Measurements from ENCODE around the gene GOLGA6L10.
"Not testable (repeated sequence)": the region's sequence is repeated elsewhere in the genome, so short reads cannot be mapped to it uniquely, and the experiment has no call there.

Gene GOLGA6L10

DNA sequence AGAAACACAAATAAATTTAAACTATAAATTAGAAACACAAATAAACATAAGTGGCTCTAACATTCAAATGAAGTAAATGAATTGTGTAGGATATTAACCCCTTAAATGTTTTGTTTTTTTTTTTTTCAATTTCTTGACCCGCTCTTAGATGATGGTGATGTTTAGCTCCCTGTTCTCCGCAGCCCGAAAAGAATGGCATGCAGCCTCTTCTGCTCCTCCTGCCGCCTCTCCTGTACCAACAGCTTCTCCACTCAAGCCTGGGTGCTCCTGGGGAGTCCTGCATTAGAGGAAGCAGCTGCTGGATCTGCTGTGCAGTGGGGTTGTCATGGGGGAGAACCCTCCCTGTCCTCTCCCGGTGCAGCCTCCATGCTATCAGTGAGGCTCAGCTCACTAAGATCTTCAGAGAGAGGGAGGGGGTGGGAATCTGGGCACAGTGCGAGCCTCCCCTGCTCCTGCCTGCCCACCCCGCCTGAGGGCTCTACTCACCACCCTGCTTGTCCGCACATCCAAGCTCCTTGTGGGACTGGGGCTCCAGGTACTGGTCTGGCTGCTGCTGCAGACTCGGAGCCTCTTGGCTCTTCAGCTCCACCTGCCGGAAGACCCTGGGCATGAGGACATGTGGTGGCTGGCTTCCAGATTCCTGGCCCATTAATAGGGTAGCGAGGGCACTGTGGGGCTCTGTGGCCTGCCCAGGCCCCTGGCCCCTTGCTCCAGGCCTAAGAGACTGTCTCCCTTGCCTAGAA is 6.5 kb downstream of the GOLGA6L10 start:
- not testable (repeated sequence) for DNase-seq (ENCODE audit: low spot score)

DNA sequence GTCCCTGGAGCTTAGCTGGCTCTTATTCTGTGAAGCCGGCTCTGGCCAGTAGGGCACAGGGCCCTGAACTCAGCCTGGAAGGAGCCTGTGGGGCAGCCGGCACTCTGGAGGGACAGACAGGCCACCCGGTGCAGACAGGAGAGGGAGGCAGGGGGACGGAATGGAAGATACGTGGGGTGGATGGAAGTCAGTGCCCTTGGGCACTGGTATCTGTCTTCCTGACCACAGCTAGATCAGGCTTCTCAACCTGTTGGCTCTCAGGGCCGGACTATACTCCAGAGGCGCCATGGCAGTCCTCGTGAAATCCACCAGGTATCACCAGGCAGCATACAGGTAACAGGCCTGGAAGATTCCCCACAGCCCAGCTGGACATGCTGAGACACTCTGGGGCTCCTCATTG is 10.7 kb downstream of the GOLGA6L10 start:
- DNase-seq (ENCODE audit: low spot score): not testable (repeated sequence)

DNA sequence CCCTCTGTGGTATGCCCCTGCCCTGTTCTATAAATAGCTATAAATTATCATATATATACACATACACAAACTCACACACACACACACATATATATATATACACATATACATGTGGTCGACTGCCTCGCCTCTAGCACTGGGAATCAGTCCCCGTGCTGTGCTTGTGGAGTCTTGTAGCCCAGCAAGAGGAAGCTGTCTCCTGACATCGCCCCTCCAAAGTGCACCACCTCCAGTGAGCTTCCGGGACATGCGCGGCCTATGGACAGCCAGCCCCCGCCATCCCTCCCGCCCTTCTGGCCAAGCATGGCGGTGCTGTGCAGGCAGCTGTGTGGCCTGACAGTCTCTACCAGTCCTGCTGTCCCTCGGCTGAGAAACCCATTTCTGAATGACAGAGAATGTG is 11.2 kb downstream of the GOLGA6L10 start:
- DNase-seq (ENCODE audit: low spot score): not testable (repeated sequence)

DNA sequence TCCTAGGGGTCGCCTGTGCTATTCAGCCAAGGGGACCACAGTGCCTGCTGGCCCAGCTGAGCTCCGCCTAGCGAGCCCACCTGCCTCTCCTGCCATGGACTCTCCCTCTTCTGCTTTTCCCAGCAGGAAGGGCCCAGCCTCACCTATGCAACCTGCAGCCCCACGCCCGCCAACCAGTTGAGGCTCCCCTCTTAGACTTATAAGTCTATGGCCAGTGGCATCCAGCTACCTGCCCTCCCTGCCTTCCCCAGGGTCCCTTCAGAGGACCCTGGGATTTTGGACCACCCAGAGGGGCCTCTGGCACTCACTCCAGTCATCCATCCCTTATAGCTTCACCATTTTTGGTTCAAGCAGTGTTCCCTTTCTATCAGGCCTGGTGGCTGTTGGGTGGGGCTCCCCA is 12.2 kb downstream of the GOLGA6L10 start:
- DNase-seq (ENCODE audit: low spot score): not testable (repeated sequence)

DNA sequence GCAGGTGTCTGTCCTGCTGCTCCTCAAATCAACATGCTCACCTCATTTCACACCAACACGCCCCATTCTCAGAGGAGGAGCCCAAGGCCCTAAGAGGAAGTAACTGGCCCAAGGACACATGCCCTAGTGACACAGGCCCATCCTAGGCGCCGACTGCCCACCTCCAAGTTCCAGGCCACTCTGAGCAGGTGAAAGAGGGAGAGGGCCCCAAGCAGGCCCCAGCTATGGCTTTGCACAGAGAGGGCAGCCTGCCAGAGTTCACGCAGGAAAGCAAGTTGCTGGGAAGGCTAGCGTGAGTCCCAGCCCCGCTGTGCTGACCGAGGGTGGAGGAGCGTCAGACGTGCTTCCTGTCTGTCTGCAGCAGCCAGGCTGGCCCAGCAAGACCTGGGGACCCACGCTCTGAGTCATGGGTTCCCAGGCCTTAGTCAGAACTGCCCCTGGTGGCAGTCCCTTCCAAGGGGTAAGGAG is 13.1 kb downstream of the GOLGA6L10 start:
- DNase-seq (ENCODE audit: low spot score): not testable (repeated sequence)

DNA sequence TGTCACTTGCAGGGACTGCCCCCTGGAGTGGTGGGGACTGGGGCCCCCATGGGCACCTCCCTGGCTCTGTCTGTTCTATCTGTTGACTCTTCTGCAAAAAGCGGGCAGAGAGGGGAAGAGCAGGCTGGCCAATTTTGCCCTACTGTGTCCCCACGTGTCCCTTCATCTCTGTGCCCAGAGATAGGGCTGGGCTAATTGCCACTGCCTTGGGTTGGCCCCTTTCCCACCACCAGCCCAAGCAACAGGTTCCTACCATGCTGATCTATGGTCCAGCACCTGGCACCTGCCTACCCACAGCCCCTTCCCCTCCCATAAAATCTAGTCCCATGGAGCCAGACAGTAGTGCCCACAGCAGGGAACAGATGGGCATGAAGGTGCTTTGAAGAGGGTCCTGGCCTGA is 14.3 kb downstream of the GOLGA6L10 start:
- DNase-seq (ENCODE audit: low spot score): not testable (repeated sequence)

DNA sequence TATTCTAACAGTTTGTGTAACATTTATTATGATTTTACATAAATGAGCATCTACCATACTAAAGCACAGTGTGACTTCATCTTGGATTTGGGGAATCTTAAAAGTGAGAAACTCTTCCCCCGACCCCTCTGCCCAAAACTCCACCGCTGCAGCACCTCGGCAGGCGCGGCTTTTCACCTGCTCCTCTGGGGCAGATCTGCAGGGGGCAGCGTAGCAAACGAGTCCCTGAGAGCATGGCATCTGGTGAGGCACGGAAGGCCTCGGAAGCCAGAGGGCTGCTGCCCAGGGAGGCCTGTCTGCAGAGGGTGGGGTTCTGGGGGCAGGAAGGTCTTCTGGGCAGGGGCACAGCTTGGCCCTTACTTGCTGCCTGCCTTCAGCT is 14.7 kb downstream of the GOLGA6L10 start:
- DNase-seq (ENCODE audit: low spot score): not testable (repeated sequence)

DNA sequence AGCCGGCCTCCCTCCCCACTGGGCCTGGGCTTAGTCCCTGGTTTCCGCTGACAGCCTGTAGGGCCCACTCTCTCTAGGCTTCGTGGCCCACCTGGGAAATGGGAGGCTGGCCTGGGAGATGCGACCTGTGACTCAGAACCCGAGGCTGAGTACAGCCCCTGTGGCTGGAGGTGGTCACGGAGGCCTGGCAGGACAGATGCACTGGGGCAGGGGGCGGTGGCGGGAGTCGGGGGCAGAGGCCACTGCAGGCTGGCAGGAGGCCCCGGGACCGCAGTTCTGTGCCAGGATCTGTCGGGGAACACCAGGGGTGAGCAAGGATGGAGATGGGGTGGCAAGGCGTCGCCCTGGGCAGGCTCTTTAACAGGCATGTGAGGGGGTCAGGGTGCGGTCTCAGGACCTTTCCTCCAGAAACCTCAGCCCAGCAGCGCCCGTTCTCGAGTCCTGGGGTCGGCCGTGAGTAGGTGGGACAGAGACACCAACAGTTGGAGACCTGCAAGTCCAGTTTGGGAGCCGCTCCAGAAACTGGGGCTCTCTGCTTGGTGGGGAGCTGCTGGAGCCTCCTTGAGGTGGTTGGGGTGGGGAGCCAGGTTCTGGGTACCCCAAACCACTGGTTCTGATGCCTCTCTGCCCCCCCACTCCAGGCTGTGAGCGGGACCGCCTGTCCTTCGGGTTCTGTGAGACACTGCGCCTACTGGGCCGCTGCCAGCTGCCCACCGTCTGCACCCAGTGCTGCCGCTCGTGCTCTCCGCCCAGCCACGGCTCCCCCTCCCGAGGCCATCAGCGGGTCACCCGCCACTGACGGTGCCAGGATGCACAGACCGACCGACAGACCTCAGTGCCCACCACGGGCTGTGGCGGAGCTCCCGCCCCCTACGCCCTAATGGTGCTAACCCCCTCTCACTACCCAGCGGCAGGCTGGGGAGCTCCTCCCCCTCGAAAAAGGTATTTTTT is 15.4 kb downstream of the GOLGA6L10 start:
- not testable (repeated sequence) for DNase-seq (ENCODE audit: low spot score)

DNA sequence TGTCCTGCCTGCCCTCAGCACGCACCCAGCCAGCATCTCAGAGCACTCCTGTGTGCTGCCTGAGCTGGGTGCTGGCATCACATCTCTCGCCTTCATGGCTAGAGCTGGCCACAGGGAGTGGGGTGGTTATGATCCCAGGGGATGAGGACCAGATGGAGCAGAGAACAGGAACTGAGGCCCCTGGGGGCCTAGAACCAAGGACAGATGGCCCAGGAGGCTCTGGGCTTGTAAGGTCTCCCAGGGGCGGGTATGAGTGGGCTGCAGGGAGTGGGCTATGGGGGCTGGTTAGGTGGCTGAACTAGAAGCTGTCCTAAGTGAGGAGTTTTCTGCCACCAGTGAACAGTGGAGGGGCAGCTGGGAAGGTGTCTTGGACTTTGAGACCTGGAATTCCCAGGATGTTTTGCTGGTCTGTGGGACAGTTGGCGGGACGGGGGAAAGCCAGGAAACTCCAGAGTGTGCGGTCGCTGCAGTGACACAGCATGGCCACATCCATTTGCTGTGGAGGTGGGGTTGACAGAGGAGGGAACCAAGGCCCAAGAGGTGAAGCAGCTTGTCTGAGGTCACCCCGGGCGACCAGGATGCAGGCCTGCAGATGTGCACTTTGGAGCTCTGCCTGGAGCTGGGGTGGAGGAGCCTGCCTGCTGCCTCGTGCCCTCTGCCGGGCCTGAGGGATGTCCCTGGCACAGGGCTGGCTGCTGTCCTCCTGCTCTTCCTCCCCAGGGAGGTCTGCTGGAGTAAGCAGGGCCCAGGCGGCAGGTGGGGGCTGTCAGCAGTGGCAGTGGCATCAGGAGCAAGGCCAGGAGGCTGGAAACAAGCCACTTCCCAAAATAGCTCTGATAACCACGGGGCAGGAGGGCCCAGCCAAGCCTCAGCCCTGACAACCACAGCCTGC is 16.3 kb downstream of the GOLGA6L10 start:
- not testable (repeated sequence) for DNase-seq (ENCODE audit: low spot score)

DNA sequence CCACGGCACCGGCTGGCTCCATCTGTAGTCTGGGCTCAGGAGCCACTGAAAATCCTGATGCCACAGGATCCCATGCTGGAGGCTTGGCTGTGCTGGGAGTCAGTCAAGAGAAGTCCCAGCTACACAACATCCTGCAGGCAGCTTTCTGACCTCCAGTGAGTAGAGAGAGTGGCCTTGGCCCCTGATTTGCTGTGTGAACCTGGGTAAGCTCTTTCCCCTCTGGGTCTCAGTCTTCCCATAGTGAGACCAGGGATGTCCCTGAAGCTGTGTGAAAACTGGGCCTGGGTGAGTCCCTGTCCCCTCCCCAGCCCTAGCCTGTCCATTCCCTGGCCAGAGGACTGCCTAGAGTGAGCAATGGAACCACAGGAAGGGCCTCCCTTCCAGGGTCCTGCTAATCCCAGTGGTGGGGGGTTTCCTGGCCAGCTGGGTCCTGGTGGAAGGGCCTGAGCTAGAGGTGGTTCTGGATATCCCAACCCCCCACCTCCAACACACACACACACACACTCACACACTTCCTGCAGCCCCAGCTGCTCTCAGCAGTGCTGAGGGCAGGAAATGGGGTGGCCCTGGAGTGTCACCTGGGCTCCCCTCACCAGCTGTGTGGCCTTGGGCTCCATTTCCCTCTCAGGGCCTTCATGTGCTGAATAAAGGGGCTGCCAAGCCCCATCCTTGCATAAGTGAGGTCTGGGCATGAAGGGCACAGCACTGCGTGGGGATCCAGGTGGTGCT is 17.5 kb downstream of the GOLGA6L10 start:
- not testable (repeated sequence) for DNase-seq (ENCODE audit: low spot score)

DNA sequence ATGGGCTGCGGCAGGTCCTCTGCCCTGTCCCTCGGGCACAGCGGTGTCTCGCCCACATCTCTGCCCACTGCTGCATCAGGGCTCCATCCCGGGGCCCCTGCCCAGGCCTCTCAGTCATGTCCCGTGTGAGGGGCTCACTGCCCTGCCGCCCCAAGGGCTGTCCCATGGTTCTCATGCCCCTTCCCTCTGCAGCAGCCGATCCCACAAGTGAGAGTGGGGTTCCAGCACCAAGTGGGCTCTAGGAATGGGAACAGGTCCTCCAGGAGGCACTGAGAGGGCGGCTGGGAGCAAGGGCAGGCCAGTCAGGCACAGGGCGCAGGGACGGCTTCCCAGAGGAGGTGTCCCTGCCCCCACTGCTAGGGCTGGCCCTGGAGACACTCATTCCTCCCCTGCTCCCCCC is 18.4 kb downstream of the GOLGA6L10 start:
- not testable (repeated sequence) for DNase-seq (ENCODE audit: low spot score)

DNA sequence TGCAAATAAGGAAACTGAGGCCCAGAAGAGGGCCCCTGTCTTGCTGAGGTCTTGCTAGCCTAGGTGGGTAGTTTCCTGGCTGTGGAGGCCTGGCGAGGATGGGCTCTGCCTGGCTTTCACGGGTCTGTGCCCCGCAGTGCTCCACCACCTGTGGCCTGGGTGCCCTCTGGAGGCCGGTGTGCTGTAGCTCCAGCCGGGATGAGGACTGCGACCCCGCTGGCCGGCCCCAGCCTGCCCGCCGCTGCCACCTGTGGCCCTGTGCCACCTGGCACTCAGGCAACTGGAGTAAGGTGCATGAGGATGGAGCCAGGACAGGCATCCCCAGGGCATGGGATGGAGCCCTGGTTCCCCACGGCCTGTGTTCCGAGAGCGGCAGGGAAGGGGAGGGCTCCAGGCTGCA is 20.2 kb downstream of the GOLGA6L10 start:
- not testable (repeated sequence) for DNase-seq (ENCODE audit: low spot score)

DNA sequence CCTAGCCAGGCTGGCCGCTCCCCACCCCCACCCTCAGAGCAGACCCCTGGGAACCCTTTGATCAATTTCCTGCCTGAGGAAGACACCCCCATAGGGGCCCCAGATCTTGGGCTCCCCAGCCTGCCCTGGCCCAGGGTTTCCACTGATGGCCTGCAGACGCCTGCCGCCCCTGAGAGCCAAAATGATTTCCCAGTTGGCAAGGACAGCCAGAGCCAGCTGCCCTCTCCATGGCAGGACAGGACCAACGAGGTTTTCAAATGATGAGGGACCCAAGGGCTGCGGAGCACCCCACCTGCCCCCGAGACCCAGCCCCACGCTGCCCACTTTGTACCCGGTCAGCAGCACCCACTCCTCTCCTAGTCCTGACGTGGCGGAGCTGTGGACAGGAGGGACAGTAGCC is 21.9 kb downstream of the GOLGA6L10 start:
- not testable (repeated sequence) for DNase-seq (ENCODE audit: low spot score)

DNA sequence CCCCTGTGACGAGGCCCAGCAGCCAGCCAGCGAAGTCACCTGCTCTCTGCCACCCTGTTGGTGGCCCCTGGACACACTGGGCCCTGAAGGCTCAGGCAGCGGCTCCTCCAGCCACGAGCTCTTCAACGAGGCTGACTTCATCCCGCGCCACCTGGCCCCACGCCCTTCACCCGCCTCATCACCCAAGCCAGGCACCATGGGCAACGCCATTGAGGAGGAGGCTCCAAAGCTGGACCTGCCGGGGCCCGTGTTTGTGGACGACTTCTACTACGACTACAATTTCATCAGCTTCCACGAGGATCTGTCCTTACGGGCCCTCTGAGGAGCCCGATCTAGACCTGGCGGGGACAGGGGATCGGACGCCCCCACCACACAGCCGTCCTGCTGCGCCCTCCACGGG is 22.4 kb downstream of the GOLGA6L10 start:
- not testable (repeated sequence) for DNase-seq (ENCODE audit: low spot score)

DNA sequence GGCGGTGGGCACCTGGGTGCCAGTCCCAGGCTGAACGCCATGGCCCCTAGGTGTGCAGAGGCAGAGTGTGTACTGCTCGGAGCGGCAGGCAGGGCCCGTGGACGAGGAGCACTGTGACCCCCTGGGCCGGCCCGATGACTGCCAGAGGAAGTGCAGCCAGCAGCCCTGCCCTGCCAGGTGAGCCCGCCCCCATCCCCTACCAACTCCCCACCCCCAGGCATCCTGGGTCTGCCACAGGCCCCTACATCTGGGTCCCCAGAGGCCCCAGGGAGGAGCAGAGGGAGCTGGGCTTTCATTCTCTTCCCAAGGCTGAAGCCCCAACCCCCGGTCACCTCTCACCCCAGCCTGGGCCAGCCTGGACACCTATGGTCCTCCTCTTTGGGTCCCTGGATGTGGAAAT is 23.6 kb downstream of the GOLGA6L10 start:
- DNase-seq (ENCODE audit: low spot score): not testable (repeated sequence)

DNA sequence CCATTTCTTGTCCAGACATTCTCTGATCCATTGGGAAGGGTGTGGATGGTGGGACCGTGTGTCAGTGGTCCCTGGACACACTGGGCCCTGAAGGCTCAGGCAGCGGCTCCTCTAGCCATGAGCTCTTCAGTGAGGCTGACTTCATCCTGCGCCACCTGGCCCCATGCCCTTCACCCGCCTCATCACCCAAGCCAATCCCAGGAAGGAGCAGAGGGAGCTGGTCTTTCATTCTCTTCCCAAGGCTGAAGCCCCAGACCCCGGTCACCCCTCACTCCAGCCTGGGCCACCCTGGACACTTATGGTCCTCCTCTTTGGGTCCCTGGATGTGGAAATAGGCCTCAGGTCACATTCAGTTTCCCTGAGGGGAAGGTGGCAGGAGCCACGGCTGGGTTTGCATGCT is 24.4 kb downstream of the GOLGA6L10 start:
- not testable (repeated sequence) for DNase-seq (ENCODE audit: low spot score)

DNA sequence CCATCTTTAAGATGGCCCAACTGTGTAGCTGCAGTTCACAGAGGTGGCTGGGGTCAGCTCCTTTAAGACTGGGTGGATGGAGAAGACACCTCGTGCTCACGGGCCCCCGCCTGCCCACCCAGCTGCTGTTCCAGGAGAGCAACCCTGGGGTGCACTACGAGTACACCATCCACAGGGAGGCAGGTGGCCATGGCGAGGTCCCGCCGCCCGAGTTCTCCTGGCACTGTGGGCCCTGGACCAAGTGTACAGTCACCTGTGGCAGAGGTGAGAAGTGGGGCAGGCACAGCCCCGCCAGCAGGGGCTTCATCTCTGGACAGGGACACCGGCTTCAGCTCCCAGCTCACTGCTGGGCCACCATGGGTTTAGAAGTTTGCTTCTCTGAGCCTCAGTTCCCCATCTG is 26.8 kb downstream of the GOLGA6L10 start:
- DNase-seq (ENCODE audit: low spot score): not testable (repeated sequence)

DNA sequence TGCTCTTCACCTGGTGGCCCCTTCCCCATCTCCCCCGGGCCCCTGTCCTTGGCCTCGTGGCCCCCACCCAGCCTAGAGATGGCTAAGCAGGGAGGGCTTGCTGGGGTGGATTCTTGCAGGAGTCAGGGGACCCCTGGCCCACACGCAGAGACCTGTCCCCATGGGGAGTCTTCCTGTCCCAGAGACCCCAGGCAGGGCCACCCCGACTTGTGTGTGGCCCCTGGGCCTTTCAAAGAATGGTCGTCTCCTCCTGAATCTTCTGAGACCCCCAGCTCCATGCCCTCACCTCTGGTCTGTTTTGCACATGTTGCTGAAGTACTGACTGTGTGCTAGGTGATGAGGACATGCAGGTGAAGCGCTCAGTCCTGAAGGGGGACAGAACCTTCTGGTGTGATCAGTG is 28.4 kb downstream of the GOLGA6L10 start:
- DNase-seq (ENCODE audit: low spot score): not testable (repeated sequence)

DNA sequence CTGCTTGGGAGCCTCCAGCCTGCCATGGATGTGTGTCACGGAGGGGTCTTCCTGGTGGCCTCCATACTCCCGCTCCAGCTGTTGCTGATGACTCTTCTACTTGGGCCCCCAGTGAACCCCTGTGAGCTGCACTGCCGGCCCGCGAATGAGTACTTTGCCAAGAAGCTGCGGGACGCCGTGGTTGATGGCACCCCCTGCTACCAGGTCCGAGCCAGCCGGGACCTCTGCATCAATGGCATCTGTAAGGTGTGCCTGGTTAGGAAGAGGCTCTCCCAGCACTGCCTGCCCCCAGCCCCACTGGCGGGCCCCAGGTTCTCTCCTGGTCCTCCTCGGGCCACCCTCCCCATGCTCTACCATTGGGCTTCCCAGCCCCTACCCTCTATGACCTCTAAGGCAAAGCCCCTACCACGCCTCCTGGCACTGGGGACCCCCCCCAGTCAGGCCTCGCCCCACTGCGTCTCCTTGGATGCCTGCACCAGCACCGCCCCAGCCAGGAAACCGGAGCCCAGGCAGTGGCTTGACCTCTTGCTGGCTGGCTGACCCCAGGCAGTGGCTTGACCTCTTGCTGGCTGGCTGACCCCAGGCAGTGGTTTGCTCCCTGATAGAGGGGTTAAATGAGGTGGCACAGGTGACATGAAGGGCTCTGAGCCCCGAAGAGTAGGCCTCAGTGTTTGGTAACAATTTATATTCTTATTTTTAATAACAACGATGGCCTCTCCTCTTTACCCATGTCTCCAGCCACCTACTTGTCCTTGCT is 29.6 kb downstream of the GOLGA6L10 start:
- not testable (repeated sequence) for DNase-seq (ENCODE audit: low spot score)

DNA sequence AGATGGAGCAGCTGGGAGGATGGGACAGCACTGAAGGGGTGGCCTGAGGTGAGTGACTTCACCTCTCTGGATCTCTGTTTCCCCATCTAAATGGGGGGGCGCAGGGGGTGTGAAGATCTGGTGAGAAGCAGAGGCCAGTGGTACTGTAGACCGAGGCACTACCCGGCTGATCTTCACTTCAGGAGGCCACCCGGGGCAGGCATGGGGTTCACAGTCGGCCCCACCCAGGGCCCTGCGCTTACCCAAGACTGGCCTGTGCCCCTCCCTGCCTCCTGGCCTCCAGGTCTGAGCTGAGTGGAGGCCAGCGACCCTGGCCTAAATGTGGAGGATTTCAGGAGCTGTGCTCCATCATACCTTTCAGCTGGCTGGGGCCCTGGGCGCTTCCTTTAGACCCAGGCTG is 31.0 kb downstream of the GOLGA6L10 start:
- not testable (repeated sequence) for DNase-seq (ENCODE audit: low spot score)

Measured in COLO829 (cell line).